ENCODE results near the gene PRPF8.

PRPF8 gene

GRCh38 chr17:1624650-1625049 is 60.0 kb downstream of the PRPF8 start:
- DNase-seq, result no peak

GRCh38 chr17:1623057-1623630 is 61.5 kb downstream of the PRPF8 start:
- no peak for DNase-seq

GRCh38 chr17:1621273-1621954 is 63.3 kb downstream of the PRPF8 start:
- DNase-seq, result no peak

GRCh38 chr17:1620486-1620885 is 64.2 kb downstream of the PRPF8 start:
- DNase-seq, result no peak

GRCh38 chr17:1617620-1618174 is 67.0 kb downstream of the PRPF8 start:
- no peak for DNase-seq

GRCh38 chr17:1616101-1616500 is 68.6 kb downstream of the PRPF8 start:
- DNase-seq, result no peak

- DNase-seq, result no peak
Measured at GRCh38 chr17:1612400-1612799, 72.3 kb downstream of the PRPF8 start.

- DNase-seq, result no peak
Measured at GRCh38 chr17:1611715-1612114, 73.0 kb downstream of the PRPF8 start.

- DNase-seq, result no peak
Measured at GRCh38 chr17:1608676-1609075, 76.0 kb downstream of the PRPF8 start.

- DNase-seq, result no peak
Measured at GRCh38 chr17:1607971-1608320, 76.7 kb downstream of the PRPF8 start.

GRCh38 chr17:1606352-1606985 is 78.2 kb downstream of the PRPF8 start:
- no peak for DNase-seq

GRCh38 chr17:1605681-1606351 is 78.9 kb downstream of the PRPF8 start:
- DNase-seq, result no peak

- no peak for DNase-seq
Measured at GRCh38 chr17:1604831-1605528, 79.7 kb downstream of the PRPF8 start.

- no peak for DNase-seq
Measured at GRCh38 chr17:1601571-1601970, 83.1 kb downstream of the PRPF8 start.

Data from stimulated activated CD4-positive, alpha-beta T cell treated with anti-CD3 and anti-CD28 coated beads, Interleukin-4, amount 100 ng/mL, for 4 hours (primary cell).